HCT116 (cell line): ENCODE measurements around the gene PPM1D. TPM values are rescaled to one million over a fixed set of nuclear protein-coding genes. Genes with fewer than 3 reads are reported as not detected.

Experiments
- CEBPB ChIP-seq: IDR thresholded peaks from 2 replicates; pipeline ENCODE4 v1.6.1; 2012; ENCODE audit warnings: low read depth
- CTCF ChIP-seq, 3 experiments: fragments of 200-600 bp in 1 of 3; sonication (generic) in 1 of 3; IDR thresholded peaks in 2 of 3; conservative IDR thresholded peaks in 1 of 3; 2 replicates each; pipeline ENCODE4 v1.5.1; 2012 to 2017; ENCODE audit warnings: low read depth in 2 of 3, low read length in 2 of 3, antibody characterized with exemption in 1 of 3, borderline replicate concordance in 1 of 3, control low read depth in 1 of 3, mild to moderate bottlenecking in 1 of 3, mixed read lengths in 1 of 3, mixed run types in 1 of 3, moderate library complexity in 1 of 3; ENCODE audit not compliant: insufficient read depth in 1 of 3
- EGR1 ChIP-seq: IDR thresholded peaks from 2 replicates; pipeline ENCODE4 v1.6.1; 2012; ENCODE audit warnings: low read depth
- ELF1 ChIP-seq: IDR thresholded peaks from 2 replicates; pipeline ENCODE4 v1.6.1; 2012; ENCODE audit warnings: low read depth, borderline replicate concordance
- EZH2 ChIP-seq: fragments of 200-600 bp; sonication (generic); IDR thresholded peaks from 2 replicates; pipeline ENCODE4 v1.6.1; 2017; ENCODE audit warnings: antibody characterized with exemption, mixed run types
- MAX ChIP-seq: IDR thresholded peaks from 2 replicates; pipeline ENCODE4 v1.6.1; 2012
- RAD21 ChIP-seq: IDR thresholded peaks from 2 replicates; pipeline ENCODE4 v1.6.1; 2012; ENCODE audit warnings: low read depth, mild to moderate bottlenecking
- REST ChIP-seq: IDR thresholded peaks from 2 replicates; pipeline ENCODE4 v1.6.1; 2012; ENCODE audit warnings: low read depth
- SP1 ChIP-seq: IDR thresholded peaks from 2 replicates; pipeline ENCODE4 v1.6.1; 2012; ENCODE audit warnings: low read depth
- SRF ChIP-seq: IDR thresholded peaks from 2 replicates; pipeline ENCODE4 v1.6.1; 2012; ENCODE audit warnings: low read depth
- YY1 ChIP-seq: IDR thresholded peaks from 2 replicates; pipeline ENCODE4 v1.6.1; 2011; ENCODE audit warnings: low read length, low read depth, moderate library complexity, mild to moderate bottlenecking; ENCODE audit not compliant: insufficient replicate concordance; ENCODE audit errors: extremely low read depth
- ZFX ChIP-seq: fragments of 450-650 bp; IDR thresholded peaks from 2 replicates; pipeline ENCODE4 v1.6.1; 2017
- total RNA-seq: library from RNA; stranded (reverse); gene quantifications from one replicate; pipeline ENCODE4 v1.2.1, GENCODE V29; 2021; ENCODE audit not compliant: unreplicated experiment

Gene PPM1D
- total RNA-seq, 1 experiment from 2014 or later, result 29.1 TPM

- TF ChIP-seq CTCF (IDR thresholded peaks at IDR 0.05 in 2 of 3, conservative IDR thresholded peaks at IDR 0.05 in 1 of 3; ENCODE audit: borderline replicate concordance in 1 of 3, insufficient read depth in 1 of 3, low read depth in 2 of 3, low read length in 2 of 3) (0 out of 6 replicates have a peak, but pooled peaks of 1 of the 3 experiments have one; percentile 1), CEBPB (no peak), RAD21 (no peak), MAX (0 out of 2 replicates have a peak, but pooled peaks have one; percentile 12), SP1 (peak; percentile 56; the same call in 1 of the 2 replicates), EZH2 (no peak), EGR1 (no peak), REST (no peak), SRF (no peak), ELF1 (no peak), YY1 (no peak), ZFX (no peak)
Observed at GRCh38 chr17:60601447-60602384, 1.7 kb downstream of the PPM1D start (continued).
